Bronchial epithelial cell (primary cell): ENCODE data around the gene SLC6A1. TPM values are rescaled to one million over a fixed set of nuclear protein-coding genes. Genes with fewer than 3 reads are reported as not detected.
"Not testable (repeated sequence)": the region's sequence is repeated elsewhere in the genome, so short reads cannot be mapped to it uniquely, and the experiment has no call there.

Source experiments
- DNase-seq: peaks from one replicate; pipeline ENCODE4 v3.0.0-alpha.2; 2010; ENCODE audit warnings: low read depth
- FAIRE-seq: peaks from 2 replicates; lab custom pipeline; 2011; peaks lifted over from hg19 to GRCh38; lab: Jason Lieb, UNC
- H3K27me3 ChIP-seq: 2 replicates; pipeline ENCODE4 v1.5.1; 2011; ENCODE audit warnings: low read length; ENCODE audit not compliant: control insufficient read depth, insufficient read depth
- H3K36me3 ChIP-seq: 2 replicates; pipeline ENCODE4 v1.5.1; 2011; ENCODE audit warnings: low read length; ENCODE audit not compliant: control insufficient read depth, insufficient read depth
- H3K4me3 ChIP-seq: 2 replicates; pipeline ENCODE4 v1.5.1; 2011; ENCODE audit warnings: mild to moderate bottlenecking, low read depth, low read length, control low read depth
- CTCF ChIP-seq: IDR thresholded peaks from 2 replicates; pipeline ENCODE4 v1.5.1; 2011; ENCODE audit warnings: mild to moderate bottlenecking, moderate library complexity, low read length, control low read depth, inconsistent platforms; ENCODE audit not compliant: insufficient read depth, severe bottlenecking
- total RNA-seq: library from RNA; depleted of rRNA; stranded (reverse); fragments of >200 nt; gene quantifications from 2 replicates; pipeline ENCODE4 v1.2.1, GENCODE V29; 2014

The SLC6A1 gene
- total RNA-seq, 1 donor from 2014 or later = not detected

GRCh38 chr3:11057655-11058054 lies 65.1 kb downstream of the SLC6A1 start:
- no peak for TF ChIP-seq CTCF
- Histone ChIP-seq H3K27me3 (no peaks in the 10 kb centered on the region), H3K36me3 (no peaks in the 10 kb centered on the region), H3K4me3 (no peak overlapping the region)
- no peak for DNase-seq
- FAIRE-seq = no peak

- peak; percentile 86 for TF ChIP-seq CTCF
- Histone ChIP-seq H3K27me3 (no peaks in the 10 kb centered on the region), H3K36me3 (no peaks in the 10 kb centered on the region), H3K4me3 (no peak overlapping the region)
- FAIRE-seq (no peak), DNase-seq (peak; percentile 76)
These were observed 66.7 kb downstream of the SLC6A1 start for GRCh38 chr3:11059090-11059798.

GRCh38 chr3:11059799-11060115 lies 67.2 kb downstream of the SLC6A1 start:
- Histone ChIP-seq H3K27me3 (no peaks in the 10 kb centered on the region), H3K36me3 (no peaks in the 10 kb centered on the region), H3K4me3 (no peak overlapping the region)
- no peak for FAIRE-seq
- TF ChIP-seq CTCF = no peak
- DNase-seq = no peak

GRCh38 chr3:11060500-11061251 lies 68.1 kb downstream of the SLC6A1 start:
- FAIRE-seq = no peak
- DNase-seq = peak; percentile 37
- no peaks in the 10 kb centered on the region for H3K27me3 ChIP-seq
- H3K4me3 ChIP-seq = no peak overlapping the region
- TF ChIP-seq CTCF = peak; percentile 96
- no peaks in the 10 kb centered on the region for H3K36me3 ChIP-seq

- H3K4me3 ChIP-seq, DNase-seq, H3K36me3 ChIP-seq, H3K27me3 ChIP-seq, FAIRE-seq: not testable (repeated sequence)
These were observed 68.8 kb downstream of the SLC6A1 start for GRCh38 chr3:11061268-11061871.

- DNase-seq (no peak), FAIRE-seq (no peak)
- Histone ChIP-seq H3K4me3 (no peak overlapping the region), H3K27me3 (no peaks in the 10 kb centered on the region), H3K36me3 (no peaks in the 10 kb centered on the region)
- no peak for TF ChIP-seq CTCF
These were observed 70.2 kb downstream of the SLC6A1 start for GRCh38 chr3:11062704-11063103.
